Measurements from ENCODE around the gene CDC42BPA.
"Not testable (repeated sequence)": the region's sequence is repeated elsewhere in the genome, so short reads cannot be mapped to it uniquely, and the experiment has no call there.

CDC42BPA gene

GRCh38 chr1:227343206-227343605 lies 24.9 kb upstream of the CDC42BPA start:
- no peaks in the 10 kb centered on the region for H3K4me1 ChIP-seq (ENCODE audit: control insufficient read depth in 1 of 2, insufficient read depth in 1 of 2, low read depth in 1 of 2, low read length in 1 of 2)
- H3K36me3 ChIP-seq: no peaks in the 10 kb centered on the region
- H3K27ac ChIP-seq: no peak overlapping the region
- H3K27me3 ChIP-seq: no peaks in the 10 kb centered on the region
- no peak for TF ChIP-seq CTCF (IDR thresholded peaks at IDR 0.05)
- no peaks in the 10 kb centered on the region for H3K9me3 ChIP-seq
- no peak overlapping the region for H3K4me3 ChIP-seq (ENCODE audit: low read depth in 1 of 2, low read length in 1 of 2)

GRCh38 chr1:227342075-227342829 lies 24.0 kb upstream of the CDC42BPA start:
- Histone ChIP-seq H3K27ac (no peak overlapping the region), H3K27me3 (no peaks in the 10 kb centered on the region), H3K36me3 (no peaks in the 10 kb centered on the region), H3K4me1 (ENCODE audit: control insufficient read depth in 1 of 2, insufficient read depth in 1 of 2, low read depth in 1 of 2, low read length in 1 of 2) (no peaks in the 10 kb centered on the region), H3K4me3 (ENCODE audit: low read depth in 1 of 2, low read length in 1 of 2) (no peak overlapping the region), H3K9me3 (no peaks in the 10 kb centered on the region)
- TF ChIP-seq CTCF (IDR thresholded peaks at IDR 0.05): no peak

GRCh38 chr1:227336136-227336535 lies 17.8 kb upstream of the CDC42BPA start:
- not testable (repeated sequence) for H3K4me1 ChIP-seq (ENCODE audit: control insufficient read depth in 1 of 2, insufficient read depth in 1 of 2, low read depth in 1 of 2, low read length in 1 of 2); H3K4me3 ChIP-seq (ENCODE audit: low read depth in 1 of 2, low read length in 1 of 2); H3K27me3 ChIP-seq; H3K36me3 ChIP-seq; H3K27ac ChIP-seq; H3K9me3 ChIP-seq

DNA sequence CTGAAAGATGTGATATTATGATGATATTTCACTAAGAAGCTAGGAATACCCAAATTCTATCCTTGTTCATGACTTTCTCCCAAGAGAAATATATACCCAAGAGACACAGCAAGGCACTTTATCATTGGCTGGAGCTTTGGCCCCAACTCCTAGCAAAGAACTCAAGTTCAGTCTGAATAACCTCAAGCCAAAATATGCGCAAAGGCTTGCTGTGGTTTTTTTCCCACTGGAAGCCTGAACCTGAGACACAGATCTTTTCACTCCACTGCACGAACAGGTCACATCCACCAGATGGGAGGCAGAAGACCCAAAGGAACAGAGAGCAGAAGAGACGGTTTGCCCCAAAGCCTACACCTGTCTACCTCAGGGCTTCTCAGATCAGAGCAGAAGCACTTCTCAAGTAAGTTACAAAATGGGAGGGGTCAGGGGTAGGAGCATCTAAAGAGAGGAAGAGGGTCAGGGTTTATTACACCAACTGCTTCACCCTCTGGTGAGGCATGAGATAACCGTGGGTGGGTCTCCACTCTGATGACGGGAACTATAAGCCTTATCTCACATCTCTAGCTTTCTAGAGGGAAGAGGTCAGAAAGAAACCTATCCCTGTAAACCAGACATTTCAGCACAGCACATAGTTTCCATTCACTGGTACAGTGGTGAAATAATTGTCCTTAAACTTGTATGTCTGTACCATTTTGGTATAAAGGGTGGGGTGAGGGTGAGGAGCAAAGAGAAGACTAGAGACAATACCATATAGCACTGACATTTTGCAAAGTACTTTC lies 17.1 kb upstream of the CDC42BPA start:
- H3K9me3 ChIP-seq: no peaks in the 10 kb centered on the region
- no peak overlapping the region for H3K4me3 ChIP-seq (ENCODE audit: low read depth in 1 of 2, low read length in 1 of 2)
- H3K27ac ChIP-seq: no peak overlapping the region
- H3K4me1 ChIP-seq (ENCODE audit: control insufficient read depth in 1 of 2, insufficient read depth in 1 of 2, low read depth in 1 of 2, low read length in 1 of 2): no peaks in the 10 kb centered on the region
- no peaks in the 10 kb centered on the region for H3K36me3 ChIP-seq
- no peaks in the 10 kb centered on the region for H3K27me3 ChIP-seq
- no peak for TF ChIP-seq CTCF (IDR thresholded peaks at IDR 0.05)

GRCh38 chr1:227333423-227333822 lies 15.1 kb upstream of the CDC42BPA start:
- H3K36me3 ChIP-seq: no peaks in the 10 kb centered on the region
- no peaks in the 10 kb centered on the region for H3K9me3 ChIP-seq
- H3K27ac ChIP-seq: no peak overlapping the region
- H3K27me3 ChIP-seq: no peaks in the 10 kb centered on the region
- no peak for TF ChIP-seq CTCF (IDR thresholded peaks at IDR 0.05)
- no peak overlapping the region for H3K4me3 ChIP-seq (ENCODE audit: low read depth in 1 of 2, low read length in 1 of 2)
- no peaks in the 10 kb centered on the region for H3K4me1 ChIP-seq (ENCODE audit: control insufficient read depth in 1 of 2, insufficient read depth in 1 of 2, low read depth in 1 of 2, low read length in 1 of 2)
